ENCODE data around the gene TFF3. TPM values are rescaled to one million over a fixed set of nuclear protein-coding genes. Genes with fewer than 3 reads are reported as not detected.

The TFF3 gene
- total RNA-seq, 4 donors from 2014 or later, result 0.64 to 4.7 (median 0.89) TPM

GRCh38 chr21:42343101-42343500, 27.9 kb upstream of the TFF3 start:
- DNase-seq (no peak), ATAC-seq (no peak)
- intact Hi-C loops (cut with DNase I; ENCODE audit: low total_unique reads), result no loop called here
- Histone ChIP-seq H3K4me3 (no peak overlapping the region), H3K4me1 (no peaks in the 10 kb centered on the region), H3K36me3 (no peaks in the 10 kb centered on the region), H3K27me3 (peaks cover 0 to 6% (median 0%) of the 10 kb centered on the region in 3 donors), H3K9me3 (no peaks in the 10 kb centered on the region), H3K27ac (no peak overlapping the region)
- in situ Hi-C loops (cut with MboI; ENCODE audit: low sequenced_read_pairs in 4 of 4), result loop anchor here in 1 of 4 donors (25.0 kb wide), 1 partner anchor 94 kb away; no protein-coding TSS in a partner anchor
- TF ChIP-seq CTCF (IDR thresholded peaks at IDR 0.05 in 4 of 5, conservative IDR thresholded peaks at IDR 0.05 in 1 of 5) (no peak), POLR2A (IDR thresholded peaks at IDR 0.05) (no peak)

- ATAC-seq (no peak), DNase-seq (no peak)
- intact Hi-C loops (cut with DNase I; ENCODE audit: low total_unique reads), result no loop called here
- Histone ChIP-seq H3K4me3 (no peak overlapping the region), H3K36me3 (no peaks in the 10 kb centered on the region), H3K4me1 (no peaks in the 10 kb centered on the region), H3K9me3 (no peaks in the 10 kb centered on the region), H3K27me3 (peaks cover 0 to 2% (median 0%) of the 10 kb centered on the region in 3 donors), H3K27ac (no peak overlapping the region)
- in situ Hi-C loops (cut with MboI; ENCODE audit: low sequenced_read_pairs in 4 of 4), result loop anchor here in 1 of 4 donors (25.0 kb wide), 1 partner anchor 95 kb away; no protein-coding TSS in a partner anchor
- TF ChIP-seq CTCF (IDR thresholded peaks at IDR 0.05 in 4 of 5, conservative IDR thresholded peaks at IDR 0.05 in 1 of 5) (no peak), POLR2A (IDR thresholded peaks at IDR 0.05) (no peak)
These were observed 26.8 kb upstream of the TFF3 start for GRCh38 chr21:42341776-42342542.

GRCh38 chr21:42340187-42341050, 25.2 kb upstream of the TFF3 start:
- H3K4me3 ChIP-seq, result no peak overlapping the region
- intact Hi-C loops (cut with DNase I; ENCODE audit: low total_unique reads), result no loop called here
- DNase-seq (no peak), ATAC-seq (no peak)
- no peak overlapping the region for H3K27ac ChIP-seq
- TF ChIP-seq POLR2A (IDR thresholded peaks at IDR 0.05) (no peak), CTCF (IDR thresholded peaks at IDR 0.05 in 4 of 5, conservative IDR thresholded peaks at IDR 0.05 in 1 of 5) (no peak)
- no peaks in the 10 kb centered on the region for H3K4me1 ChIP-seq
- H3K27me3 ChIP-seq, result peaks cover 0 to 7% (median 5%) of the 10 kb centered on the region in 3 donors
- in situ Hi-C loops (cut with MboI; ENCODE audit: low sequenced_read_pairs in 4 of 4), result loop anchor here in 1 of 4 donors (25.0 kb wide), 1 partner anchor 97 kb away; no protein-coding TSS in a partner anchor
- H3K36me3 ChIP-seq, result no peaks in the 10 kb centered on the region
- no peaks in the 10 kb centered on the region for H3K9me3 ChIP-seq

GRCh38 chr21:42338729-42339715, 23.8 kb upstream of the TFF3 start:
- Histone ChIP-seq H3K27me3 (peaks cover 3 to 15% (median 7%) of the 10 kb centered on the region in 3 donors), H3K9me3 (no peaks in the 10 kb centered on the region), H3K4me1 (no peaks in the 10 kb centered on the region), H3K4me3 (no peak overlapping the region), H3K36me3 (no peaks in the 10 kb centered on the region), H3K27ac (no peak overlapping the region)
- in situ Hi-C loops (cut with MboI; ENCODE audit: low sequenced_read_pairs in 4 of 4) (loop anchor here in 1 of 4 donors (25.0 kb wide), 1 partner anchor 98 kb away; no protein-coding TSS in a partner anchor), intact Hi-C loops (cut with DNase I; ENCODE audit: low total_unique reads) (loop anchor here (10.0 kb wide), 1 partner anchor 196 kb away; no protein-coding TSS in a partner anchor)
- DNase-seq (no peak), ATAC-seq (no peak)
- TF ChIP-seq CTCF (IDR thresholded peaks at IDR 0.05 in 4 of 5, conservative IDR thresholded peaks at IDR 0.05 in 1 of 5) (no peak), POLR2A (IDR thresholded peaks at IDR 0.05) (no peak)
